DOHH2 (cell line): ENCODE results near the gene HERC5.

Experiments
- EZH2phosphoT487 ChIP-seq: fragments of 200-600 bp; sonication (generic); IDR thresholded peaks from 2 replicates; pipeline ENCODE4 v1.6.1; 2017; ENCODE audit warnings: borderline replicate concordance, mild to moderate bottlenecking, antibody characterized with exemption, low read length, moderate library complexity, mixed read lengths
- TF ChIP-seq, protein P1 (sequence below): fragments of 200-600 bp; sonication (generic); IDR thresholded peaks from one replicate; pipeline ENCODE4 v1.5.1; 2014; ENCODE audit warnings: antibody characterized with exemption, mild to moderate bottlenecking, low read depth, low read length; ENCODE audit not compliant: poor library complexity, severe bottlenecking

- TF ChIP-seq, protein P1, sequence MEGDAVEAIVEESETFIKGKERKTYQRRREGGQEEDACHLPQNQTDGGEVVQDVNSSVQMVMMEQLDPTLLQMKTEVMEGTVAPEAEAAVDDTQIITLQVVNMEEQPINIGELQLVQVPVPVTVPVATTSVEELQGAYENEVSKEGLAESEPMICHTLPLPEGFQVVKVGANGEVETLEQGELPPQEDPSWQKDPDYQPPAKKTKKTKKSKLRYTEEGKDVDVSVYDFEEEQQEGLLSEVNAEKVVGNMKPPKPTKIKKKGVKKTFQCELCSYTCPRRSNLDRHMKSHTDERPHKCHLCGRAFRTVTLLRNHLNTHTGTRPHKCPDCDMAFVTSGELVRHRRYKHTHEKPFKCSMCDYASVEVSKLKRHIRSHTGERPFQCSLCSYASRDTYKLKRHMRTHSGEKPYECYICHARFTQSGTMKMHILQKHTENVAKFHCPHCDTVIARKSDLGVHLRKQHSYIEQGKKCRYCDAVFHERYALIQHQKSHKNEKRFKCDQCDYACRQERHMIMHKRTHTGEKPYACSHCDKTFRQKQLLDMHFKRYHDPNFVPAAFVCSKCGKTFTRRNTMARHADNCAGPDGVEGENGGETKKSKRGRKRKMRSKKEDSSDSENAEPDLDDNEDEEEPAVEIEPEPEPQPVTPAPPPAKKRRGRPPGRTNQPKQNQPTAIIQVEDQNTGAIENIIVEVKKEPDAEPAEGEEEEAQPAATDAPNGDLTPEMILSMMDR = no peak
- no peak for TF ChIP-seq EZH2phosphoT487
Observed at GRCh38 chr4:88414755-88415154, 42.2 kb upstream of the HERC5 start.
